HG02885 (cell line): ENCODE measurements around the gene ELMOD2.
A peak's percentile ranks its signal among the peaks of the same experiment; 100 is the strongest.
"Not testable (repeated sequence)": the region's sequence is repeated elsewhere in the genome, so short reads cannot be mapped to it uniquely, and the experiment has no call there.

Experiments used
- ATAC-seq: cut with Tn5 transposase; IDR thresholded peaks from one replicate; pipeline ENCODE4 v1.9.1; 2021; ENCODE audit warnings: mild to moderate bottlenecking; ENCODE audit not compliant: unreplicated experiment, poor library complexity

ELMOD2 gene, protein sequence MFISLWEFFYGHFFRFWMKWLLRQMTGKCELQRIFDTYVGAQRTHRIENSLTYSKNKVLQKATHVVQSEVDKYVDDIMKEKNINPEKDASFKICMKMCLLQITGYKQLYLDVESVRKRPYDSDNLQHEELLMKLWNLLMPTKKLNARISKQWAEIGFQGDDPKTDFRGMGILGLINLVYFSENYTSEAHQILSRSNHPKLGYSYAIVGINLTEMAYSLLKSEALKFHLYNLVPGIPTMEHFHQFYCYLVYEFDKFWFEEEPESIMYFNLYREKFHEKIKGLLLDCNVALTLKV

GRCh38 chr4:140523857-140524742 is at the start of gene ELMOD2:
Gene ELMOD2, plus strand, starts transcription at chr4:140524168. Its CDS starts 1,261 bp downstream, at chr4:140525429.
- peak; percentile 100 for ATAC-seq

DNA sequence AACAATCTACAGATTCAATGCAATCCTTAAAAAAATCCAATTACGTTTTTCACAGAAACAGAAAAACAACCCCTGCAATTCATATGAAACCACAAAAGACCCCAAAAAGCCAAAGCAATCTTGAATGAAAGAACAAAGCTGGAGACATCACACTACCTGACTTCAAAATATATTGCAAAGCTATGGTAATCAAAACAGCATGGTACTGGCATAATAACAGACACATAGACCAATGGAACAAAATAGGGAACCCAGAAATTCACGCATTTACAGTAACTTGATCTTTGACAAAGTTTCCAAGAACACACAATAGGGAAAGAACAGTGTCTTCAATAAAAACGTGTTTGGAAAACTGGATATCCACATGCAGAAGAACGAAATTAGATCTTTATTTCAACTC is 40.5 kb upstream of the ELMOD2 start:
- no peak for ATAC-seq

DNA sequence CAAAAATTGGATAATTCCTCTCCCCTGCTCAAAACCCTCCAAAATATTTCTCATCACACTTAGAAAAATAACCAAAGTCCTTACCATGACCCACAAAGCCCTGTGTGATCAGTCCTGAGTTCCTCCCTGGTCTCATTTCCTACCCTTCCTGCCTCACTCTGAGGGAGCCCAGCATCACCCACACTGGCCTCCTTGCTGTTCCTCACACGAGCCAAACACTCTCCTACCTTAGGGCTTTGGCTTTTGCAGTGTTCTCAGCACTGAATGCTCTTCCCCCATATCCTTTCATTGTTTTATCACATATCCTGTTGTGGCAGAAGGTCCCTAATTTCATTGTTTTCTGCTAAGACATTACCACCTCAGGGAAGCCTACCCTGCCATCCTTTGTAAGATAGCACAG is 38.0 kb upstream of the ELMOD2 start:
- no peak for ATAC-seq

DNA sequence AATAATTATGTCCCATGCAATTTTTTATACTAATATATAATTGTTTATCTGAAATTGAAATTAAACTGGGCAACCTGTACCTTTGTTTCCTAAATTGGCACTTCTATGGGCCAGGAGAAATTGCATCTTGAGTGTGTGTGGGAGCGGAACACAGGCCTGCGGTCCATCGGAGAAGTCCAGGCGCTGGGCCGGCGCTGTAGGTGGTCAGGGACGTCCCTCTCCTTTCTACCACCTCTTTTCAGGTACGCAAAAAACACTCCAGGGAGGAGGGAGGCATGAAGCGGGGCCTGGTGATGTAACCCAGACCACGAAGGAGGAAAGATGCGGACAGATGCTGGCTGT is 26.6 kb upstream of the ELMOD2 start:
- no peak for ATAC-seq

DNA sequence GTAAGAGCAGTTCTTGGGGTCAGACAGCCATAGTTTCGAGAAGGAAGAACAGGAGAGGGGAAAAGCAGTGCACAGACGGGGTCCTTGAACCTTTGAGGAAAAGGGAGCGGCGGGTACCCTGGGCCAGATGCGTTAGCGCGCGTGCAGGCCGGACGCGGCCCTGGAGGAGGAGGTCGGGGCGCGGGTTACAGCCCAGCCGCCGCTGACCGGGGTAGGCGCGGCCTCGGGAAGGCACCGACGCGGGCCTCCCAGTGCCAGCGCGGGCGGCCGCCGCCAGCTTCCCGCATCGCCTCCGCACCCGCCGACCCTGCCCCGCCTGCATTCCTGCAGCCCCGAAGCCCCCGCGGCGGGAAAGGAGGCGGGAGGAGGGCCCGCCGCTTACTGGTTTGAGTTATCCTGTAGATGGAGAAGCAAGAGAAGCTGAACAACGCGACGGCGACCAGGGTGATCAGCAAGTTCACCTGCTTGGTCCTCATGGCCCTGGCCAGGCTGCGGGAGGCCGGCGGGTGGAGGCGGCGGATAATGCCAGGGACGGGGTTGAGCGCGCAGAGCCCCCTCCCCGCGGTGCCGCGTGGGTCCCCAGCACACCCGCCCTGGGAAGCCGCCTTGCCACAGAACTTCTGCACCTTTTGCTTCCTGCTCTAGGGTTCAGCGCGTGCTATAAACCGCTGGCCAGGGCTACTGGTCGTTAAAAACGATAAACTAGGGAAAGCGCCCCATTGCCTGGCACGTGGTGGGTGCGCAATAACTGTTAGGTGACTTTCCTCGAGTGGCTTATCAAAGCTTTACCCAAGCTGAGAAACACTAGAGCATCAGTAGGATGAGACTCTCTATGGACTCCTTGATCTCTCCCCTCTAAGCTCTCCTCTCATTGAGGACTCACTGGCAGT is 26.0 kb upstream of the ELMOD2 start, which contains the start of gene MGAT4D:
Gene MGAT4D, minus strand, starts transcription at position 547 of the 890 bp plus-strand sequence. Its CDS starts 71 bp downstream, at position 476.
- ATAC-seq = no peak

DNA sequence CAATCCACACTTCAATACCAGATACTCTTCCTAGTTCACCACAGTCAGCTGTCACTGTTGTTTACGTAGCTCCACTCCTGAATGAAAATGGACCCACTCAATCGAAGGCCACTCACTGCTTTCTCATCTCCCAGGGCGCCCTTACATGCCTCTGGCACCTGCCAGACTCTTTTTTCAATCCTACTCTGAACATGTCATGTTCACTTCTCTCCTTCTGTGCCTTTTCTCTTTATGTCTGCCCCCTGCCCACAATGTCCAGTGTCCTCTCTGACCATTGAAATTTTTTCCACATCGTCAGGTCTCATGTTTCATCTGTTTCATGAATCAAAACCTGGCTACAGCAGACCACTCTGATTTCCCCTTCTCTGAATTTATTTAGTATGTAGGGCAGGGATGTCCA is 24.6 kb upstream of the ELMOD2 start:
- ATAC-seq = no peak

GRCh38 chr4:140504261-140504660 is 19.7 kb upstream of the ELMOD2 start:
- no peak for ATAC-seq

DNA sequence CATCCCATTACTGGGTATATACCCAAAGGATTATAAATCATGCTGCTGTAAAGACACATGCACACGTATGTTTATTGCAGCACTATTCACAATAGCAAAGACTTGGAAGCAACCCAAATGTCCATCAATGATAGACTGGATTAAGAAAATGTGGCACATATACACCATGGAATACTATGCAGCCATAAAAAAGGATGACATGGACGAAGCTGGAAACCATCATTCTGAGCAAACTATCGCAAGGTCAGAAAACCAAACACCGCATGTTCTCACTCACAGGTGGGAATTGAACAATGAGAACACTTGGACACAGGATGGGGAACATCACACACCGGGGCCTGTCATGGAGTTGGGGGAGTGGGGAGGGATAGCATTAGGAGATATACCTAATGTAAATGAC is 10.2 kb upstream of the ELMOD2 start:
- not testable (repeated sequence) for ATAC-seq

GRCh38 chr4:140515423-140515822 is 8.5 kb upstream of the ELMOD2 start:
- ATAC-seq = no peak

- ATAC-seq = peak; percentile 17
Observed at GRCh38 chr4:140523370-140523856, 555 bp upstream of the ELMOD2 start.

GRCh38 chr4:140529434-140529833 is 5.5 kb downstream of the ELMOD2 start:
- ATAC-seq = no peak

GRCh38 chr4:140533951-140534480 is 10.0 kb downstream of the ELMOD2 start:
- no peak for ATAC-seq

- ATAC-seq = peak; percentile 99
Observed at GRCh38 chr4:140556372-140557085, 32.6 kb downstream of the ELMOD2 start.

DNA sequence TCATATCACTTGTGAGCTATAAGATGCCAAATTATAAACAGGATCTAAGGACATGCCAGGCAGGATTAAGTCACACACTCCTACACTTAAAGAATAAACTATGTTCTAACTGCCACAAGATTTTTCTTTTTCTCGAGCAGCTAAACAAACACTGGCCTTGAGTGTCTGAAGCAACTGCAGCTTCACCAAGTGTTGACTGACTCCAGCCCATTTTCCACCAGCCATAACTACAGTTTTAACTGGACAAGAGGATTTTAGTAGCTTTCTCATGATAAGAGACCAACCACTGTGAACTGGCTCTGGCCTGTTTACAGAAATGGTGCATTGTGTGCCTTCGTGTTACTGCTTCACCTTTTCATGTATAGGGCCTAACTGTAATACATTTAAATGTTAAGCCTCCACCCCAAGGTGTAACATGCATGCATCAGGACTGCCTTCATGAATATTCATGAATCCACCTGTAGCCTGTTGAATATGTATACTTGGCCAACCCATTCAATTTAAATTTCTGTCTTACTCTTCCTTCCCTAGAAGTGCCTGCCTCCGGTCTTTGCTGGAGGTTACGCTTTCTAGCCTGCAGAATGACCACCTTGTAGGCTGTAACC is 34.0 kb downstream of the ELMOD2 start:
- no peak for ATAC-seq

- ATAC-seq = no peak
Observed at GRCh38 chr4:140559696-140560095, 35.7 kb downstream of the ELMOD2 start.

- ATAC-seq = no peak
Observed at GRCh38 chr4:140568507-140569306, 44.7 kb downstream of the ELMOD2 start, which contains the start of gene UCP1. Gene UCP1, minus strand, starts transcription at chr4:140568961. Its CDS starts 232 bp downstream, at chr4:140568729.

GRCh38 chr4:140569307-140569638 is 45.3 kb downstream of the ELMOD2 start:
- no peak for ATAC-seq

- no peak for ATAC-seq
Observed at GRCh38 chr4:140571620-140572019, 47.7 kb downstream of the ELMOD2 start.
